Stimulated activated effector memory CD8-positive, alpha-beta T cell treated with anti-CD3 and anti-CD28 coated beads, Interleukin-12 subunit alpha, Interleukin-12 subunit beta, amount 100 ng/mL, for 72 hours (primary cell): ENCODE measurements around the gene CUX1.
A peak's percentile ranks its signal among the peaks of the same experiment; 100 is the strongest.
"Not testable (repeated sequence)": the region's sequence is repeated elsewhere in the genome, so short reads cannot be mapped to it uniquely, and the experiment has no call there.

Experiments
- ATAC-seq: fragments of 150-1000 bp; cut with Tn5 transposase; 2 replicates; pipeline ENCODE4 v1.10.0; 2021
- DNase-seq, 2 donors: peaks; one replicate each; pipeline ENCODE4 v3.0.0; 2021 to 2022; ENCODE audit warnings: low spot score in 2 of 2
- H3K27ac Mint-ChIP-seq: one replicate; pipeline ENCODE4 v1.8.0; 2022; ENCODE audit warnings: mild to moderate bottlenecking, mixed read lengths
- H3K36me3 Mint-ChIP-seq: one replicate; pipeline ENCODE4 v1.8.0; 2022; ENCODE audit warnings: mild to moderate bottlenecking, mixed read lengths
- H3K4me1 Mint-ChIP-seq: one replicate; pipeline ENCODE4 v1.8.0; 2022; ENCODE audit warnings: mixed read lengths
- H3K4me3 Mint-ChIP-seq: one replicate; pipeline ENCODE4 v1.8.0; 2022; ENCODE audit warnings: mild to moderate bottlenecking, mixed read lengths
- H3K9me3 Mint-ChIP-seq: one replicate; pipeline ENCODE4 v1.8.0; 2022; ENCODE audit warnings: mixed read lengths

CUX1 gene

GRCh38 chr7:101975046-101975445 lies 157.6 kb downstream of the CUX1 start:
- Mint-ChIP-seq H3K36me3 (peaks cover 6% of the 10 kb centered on the region), H3K9me3 (no peaks in the 10 kb centered on the region), H3K4me3 (no peak overlapping the region), H3K27ac (no peak overlapping the region), H3K4me1 (peaks cover 9% of the 10 kb centered on the region)
- DNase-seq, result no peak
- ATAC-seq, result no peak

GRCh38 chr7:101976411-101976810 lies 159.0 kb downstream of the CUX1 start:
- H3K36me3 Mint-ChIP-seq, result peaks cover 6% of the 10 kb centered on the region
- DNase-seq (no peak), ATAC-seq (no peak)
- H3K9me3 Mint-ChIP-seq, result no peaks in the 10 kb centered on the region
- no peak overlapping the region for H3K27ac Mint-ChIP-seq
- peaks cover 9% of the 10 kb centered on the region for H3K4me1 Mint-ChIP-seq
- no peak overlapping the region for H3K4me3 Mint-ChIP-seq

GRCh38 chr7:101977249-101977648 lies 159.8 kb downstream of the CUX1 start:
- Mint-ChIP-seq H3K9me3 (no peaks in the 10 kb centered on the region), H3K4me1 (peaks cover 9% of the 10 kb centered on the region), H3K27ac (no peak overlapping the region), H3K4me3 (no peak overlapping the region), H3K36me3 (peaks cover 6% of the 10 kb centered on the region)
- DNase-seq (no peak), ATAC-seq (no peak)

- no peak for DNase-seq
- Mint-ChIP-seq H3K9me3 (no peaks in the 10 kb centered on the region), H3K36me3 (peaks cover 6% of the 10 kb centered on the region), H3K4me1 (peaks cover 9% of the 10 kb centered on the region), H3K4me3 (no peak overlapping the region), H3K27ac (peak overlapping the region; percentile 4)
- ATAC-seq, result no peak
Observed at GRCh38 chr7:101978683-101979082, 161.3 kb downstream of the CUX1 start.

GRCh38 chr7:101983147-101983811 lies 165.9 kb downstream of the CUX1 start:
- H3K36me3 Mint-ChIP-seq, result no peaks in the 10 kb centered on the region
- DNase-seq (no peak), ATAC-seq (no peak)
- H3K27ac Mint-ChIP-seq, result no peak overlapping the region
- no peak overlapping the region for H3K4me3 Mint-ChIP-seq
- H3K9me3 Mint-ChIP-seq, result no peaks in the 10 kb centered on the region
- H3K4me1 Mint-ChIP-seq, result peaks cover 21% of the 10 kb centered on the region

GRCh38 chr7:101984133-101984879 lies 166.9 kb downstream of the CUX1 start:
- H3K27ac Mint-ChIP-seq, result no peak overlapping the region
- DNase-seq, result no peak

GRCh38 chr7:101985057-101985902 lies 167.9 kb downstream of the CUX1 start:
- Mint-ChIP-seq H3K36me3 (no peaks in the 10 kb centered on the region), H3K27ac (no peak overlapping the region), H3K9me3 (no peaks in the 10 kb centered on the region), H3K4me1 (peaks cover 22% of the 10 kb centered on the region), H3K4me3 (no peak overlapping the region)
- no peak for ATAC-seq
- no peak for DNase-seq

More at GRCh38 chr7:101984133-101984879, 166.9 kb downstream of the CUX1 start:
- no peak for ATAC-seq
- no peak overlapping the region for H3K4me3 Mint-ChIP-seq
- no peaks in the 10 kb centered on the region for H3K9me3 Mint-ChIP-seq
- H3K36me3 Mint-ChIP-seq, result no peaks in the 10 kb centered on the region
- peaks cover 21% of the 10 kb centered on the region for H3K4me1 Mint-ChIP-seq

- Mint-ChIP-seq H3K4me1 (peaks cover 22% of the 10 kb centered on the region), H3K27ac (no peak overlapping the region), H3K4me3 (no peak overlapping the region), H3K36me3 (no peaks in the 10 kb centered on the region), H3K9me3 (no peaks in the 10 kb centered on the region)
- ATAC-seq (no peak), DNase-seq (no peak)
Observed at GRCh38 chr7:101985903-101986734, 168.7 kb downstream of the CUX1 start.

GRCh38 chr7:101987494-101987893 lies 170.1 kb downstream of the CUX1 start:
- ATAC-seq (no peak), DNase-seq (no peak)
- Mint-ChIP-seq H3K36me3 (no peaks in the 10 kb centered on the region), H3K27ac (no peak overlapping the region), H3K4me3 (no peak overlapping the region), H3K9me3 (no peaks in the 10 kb centered on the region), H3K4me1 (peaks cover 22% of the 10 kb centered on the region)

- H3K27ac Mint-ChIP-seq, H3K9me3 Mint-ChIP-seq, ATAC-seq, H3K36me3 Mint-ChIP-seq, DNase-seq, H3K4me3 Mint-ChIP-seq: not testable (repeated sequence)
- H3K4me1 Mint-ChIP-seq, result peaks cover 22% of the 10 kb centered on the region
Observed at GRCh38 chr7:101988060-101988459, 170.6 kb downstream of the CUX1 start.

- H3K27ac Mint-ChIP-seq, result no peak overlapping the region
- H3K4me1 Mint-ChIP-seq, result peaks cover 23% of the 10 kb centered on the region
- DNase-seq (no peak), ATAC-seq (no peak)
- H3K36me3 Mint-ChIP-seq, result no peaks in the 10 kb centered on the region
- no peak overlapping the region for H3K4me3 Mint-ChIP-seq
- H3K9me3 Mint-ChIP-seq, result no peaks in the 10 kb centered on the region
Observed at GRCh38 chr7:101988513-101988912, 171.1 kb downstream of the CUX1 start.

GRCh38 chr7:101989101-101989500 lies 171.7 kb downstream of the CUX1 start:
- no peak overlapping the region for H3K4me3 Mint-ChIP-seq
- peaks cover 29% of the 10 kb centered on the region for H3K4me1 Mint-ChIP-seq
- no peak overlapping the region for H3K27ac Mint-ChIP-seq
- no peak for DNase-seq
- H3K9me3 Mint-ChIP-seq, result no peaks in the 10 kb centered on the region
- no peak for ATAC-seq
- H3K36me3 Mint-ChIP-seq, result no peaks in the 10 kb centered on the region

GRCh38 chr7:101990811-101991418 lies 173.5 kb downstream of the CUX1 start:
- Mint-ChIP-seq H3K4me3 (no peak overlapping the region), H3K4me1 (peaks cover 34% of the 10 kb centered on the region), H3K9me3 (no peaks in the 10 kb centered on the region), H3K36me3 (no peaks in the 10 kb centered on the region), H3K27ac (no peak overlapping the region)
- DNase-seq, result no peak
- peak; percentile 34 for ATAC-seq

GRCh38 chr7:101991860-101992259 lies 174.4 kb downstream of the CUX1 start:
- peaks cover 37% of the 10 kb centered on the region for H3K4me1 Mint-ChIP-seq
- H3K36me3 Mint-ChIP-seq, result no peaks in the 10 kb centered on the region
- H3K4me3 Mint-ChIP-seq, result no peak overlapping the region
- DNase-seq (no peak), ATAC-seq (no peak)
- H3K27ac Mint-ChIP-seq, result no peak overlapping the region
- H3K9me3 Mint-ChIP-seq, result no peaks in the 10 kb centered on the region
